GM21390 (cell line): ENCODE data around the gene MYO6.

Experiments used
- ATAC-seq: cut with Tn5 transposase; IDR thresholded peaks from one replicate; pipeline ENCODE4 v1.9.1; 2021; ENCODE audit not compliant: unreplicated experiment

The MYO6 gene

GRCh38 chr6:75762063-75762462 lies 13.0 kb downstream of the MYO6 start:
- ATAC-seq: no peak

- ATAC-seq: no peak
These were observed 17.3 kb downstream of the MYO6 start for GRCh38 chr6:75766387-75766786.

- ATAC-seq: no peak
These were observed 21.8 kb downstream of the MYO6 start for GRCh38 chr6:75770844-75771243.

- no peak for ATAC-seq
These were observed 26.2 kb downstream of the MYO6 start for GRCh38 chr6:75775219-75775618.

GRCh38 chr6:75776461-75776860 lies 27.4 kb downstream of the MYO6 start:
- ATAC-seq: no peak

- no peak for ATAC-seq
These were observed 29.7 kb downstream of the MYO6 start for GRCh38 chr6:75778757-75779156.

GRCh38 chr6:75786152-75786551 lies 37.1 kb downstream of the MYO6 start:
- ATAC-seq: no peak

GRCh38 chr6:75788894-75789293 lies 39.9 kb downstream of the MYO6 start:
- ATAC-seq: no peak

- ATAC-seq: no peak
These were observed 42.8 kb downstream of the MYO6 start for GRCh38 chr6:75791881-75792280.

GRCh38 chr6:75794351-75794846 lies 45.4 kb downstream of the MYO6 start:
- no peak for ATAC-seq

GRCh38 chr6:75794954-75795739 lies 46.1 kb downstream of the MYO6 start:
- no peak for ATAC-seq

- ATAC-seq: no peak
These were observed 47.7 kb downstream of the MYO6 start for GRCh38 chr6:75796723-75797122.

- ATAC-seq: no peak
These were observed 51.1 kb downstream of the MYO6 start for GRCh38 chr6:75800133-75800532.

- ATAC-seq: no peak
These were observed 51.9 kb downstream of the MYO6 start for GRCh38 chr6:75800708-75801505.

GRCh38 chr6:75802366-75802765 lies 53.3 kb downstream of the MYO6 start:
- no peak for ATAC-seq

GRCh38 chr6:75808507-75808906 lies 59.5 kb downstream of the MYO6 start:
- ATAC-seq: no peak

- no peak for ATAC-seq
These were observed 63.5 kb downstream of the MYO6 start for GRCh38 chr6:75812560-75812959.

GRCh38 chr6:75813476-75814250 lies 64.6 kb downstream of the MYO6 start:
- ATAC-seq: no peak

- no peak for ATAC-seq
These were observed 66.7 kb downstream of the MYO6 start for GRCh38 chr6:75815756-75816155.

GRCh38 chr6:75818098-75818855 lies 69.2 kb downstream of the MYO6 start:
- no peak for ATAC-seq
